Glutamatergic neuron (in vitro differentiated cells): Measurements from ENCODE around the gene BUD23. TPM values are rescaled to one million over a fixed set of nuclear protein-coding genes. Genes with fewer than 3 reads are reported as not detected.
"Not testable (repeated sequence)": the region's sequence is repeated elsewhere in the genome, so short reads cannot be mapped to it uniquely, and the experiment has no call there.

Experiments
- DNase-seq: peaks from one replicate; pipeline ENCODE4 v3.0.0; 2022
- H3K27ac Mint-ChIP-seq: one replicate; pipeline ENCODE4 v1.8.0; 2020; ENCODE audit warnings: mild to moderate bottlenecking, mixed read lengths, inconsistent platforms; ENCODE audit not compliant: unreplicated experiment
- H3K27me3 Mint-ChIP-seq: one replicate; pipeline ENCODE4 v1.8.0; 2020; ENCODE audit warnings: mild to moderate bottlenecking, moderate library complexity, mixed read lengths, inconsistent platforms; ENCODE audit not compliant: unreplicated experiment
- H3K36me3 Mint-ChIP-seq: one replicate; pipeline ENCODE4 v1.8.0; 2020; ENCODE audit warnings: mild to moderate bottlenecking, mixed read lengths, inconsistent platforms; ENCODE audit not compliant: unreplicated experiment
- H3K4me1 Mint-ChIP-seq: one replicate; pipeline ENCODE4 v1.8.0; 2020; ENCODE audit warnings: mild to moderate bottlenecking, low read depth, mixed read lengths, inconsistent platforms; ENCODE audit not compliant: unreplicated experiment
- H3K4me3 Mint-ChIP-seq: one replicate; pipeline ENCODE4 v1.8.0; 2020; ENCODE audit warnings: mild to moderate bottlenecking, mixed read lengths, inconsistent platforms; ENCODE audit not compliant: unreplicated experiment
- H3K9me3 Mint-ChIP-seq: one replicate; pipeline ENCODE4 v1.8.0; 2020; ENCODE audit warnings: mild to moderate bottlenecking, moderate library complexity, mixed read lengths, inconsistent platforms; ENCODE audit not compliant: unreplicated experiment
- CTCF ChIP-seq: fragments of 200-600 bp; sonication (generic); IDR thresholded peaks from one replicate; pipeline ENCODE4 v1.5.0; 2021; ENCODE audit not compliant: partially characterized antibody, unreplicated experiment
- total RNA-seq: library from RNA; stranded (reverse); fragmentation: NEBNext Ultra II Directional; extraction: Animal tissue kit (Norgen Biotek cat#: 25700); gene quantifications from one replicate; pipeline ENCODE4 v1.2.1, GENCODE V29; 2021; ENCODE audit not compliant: unreplicated experiment

Gene BUD23
- total RNA-seq, 1 donor from 2014 or later = 42.6 TPM

GRCh38 chr7:73647725-73648592 is 35.4 kb upstream of the BUD23 start:
- H3K36me3 Mint-ChIP-seq = no peaks in the 10 kb centered on the region
- H3K9me3 Mint-ChIP-seq = peaks cover 3% of the 10 kb centered on the region
- H3K4me1 Mint-ChIP-seq = no peaks in the 10 kb centered on the region
- no peak for TF ChIP-seq CTCF
- peak; percentile 34 for DNase-seq
- H3K27ac Mint-ChIP-seq = no peak overlapping the region
- peaks cover 24% of the 10 kb centered on the region for H3K27me3 Mint-ChIP-seq
- peak overlapping the region; percentile 74 for H3K4me3 Mint-ChIP-seq

GRCh38 chr7:73648593-73649332 is 34.6 kb upstream of the BUD23 start:
- no peaks in the 10 kb centered on the region for H3K4me1 Mint-ChIP-seq
- no peaks in the 10 kb centered on the region for H3K36me3 Mint-ChIP-seq
- no peak for DNase-seq
- no peak for TF ChIP-seq CTCF
- H3K27ac Mint-ChIP-seq = no peak overlapping the region
- peaks cover 24% of the 10 kb centered on the region for H3K27me3 Mint-ChIP-seq
- peak overlapping the region; percentile 74 for H3K4me3 Mint-ChIP-seq
- peaks cover 3% of the 10 kb centered on the region for H3K9me3 Mint-ChIP-seq

- Mint-ChIP-seq H3K36me3 (no peaks in the 10 kb centered on the region), H3K4me3 (no peak overlapping the region), H3K9me3 (peaks cover 3% of the 10 kb centered on the region), H3K4me1 (no peaks in the 10 kb centered on the region), H3K27ac (no peak overlapping the region), H3K27me3 (peaks cover 21% of the 10 kb centered on the region)
- TF ChIP-seq CTCF = no peak
- DNase-seq = no peak
These were observed 33.8 kb upstream of the BUD23 start for GRCh38 chr7:73649576-73649975.

GRCh38 chr7:73650524-73650923 is 32.9 kb upstream of the BUD23 start:
- TF ChIP-seq CTCF = no peak
- Mint-ChIP-seq H3K36me3 (peaks cover 7% of the 10 kb centered on the region), H3K27me3 (peaks cover 22% of the 10 kb centered on the region), H3K4me1 (no peaks in the 10 kb centered on the region), H3K27ac (no peak overlapping the region), H3K9me3 (peaks cover 5% of the 10 kb centered on the region), H3K4me3 (no peak overlapping the region)
- DNase-seq = no peak

GRCh38 chr7:73652541-73652949 is 30.9 kb upstream of the BUD23 start:
- Mint-ChIP-seq H3K4me3 (no peak overlapping the region), H3K27me3 (peaks cover 14% of the 10 kb centered on the region), H3K4me1 (no peaks in the 10 kb centered on the region), H3K27ac (no peak overlapping the region), H3K9me3 (peaks cover 5% of the 10 kb centered on the region), H3K36me3 (peaks cover 8% of the 10 kb centered on the region)
- no peak for DNase-seq
- no peak for TF ChIP-seq CTCF

- DNase-seq, H3K27me3 Mint-ChIP-seq, H3K4me3 Mint-ChIP-seq, H3K9me3 Mint-ChIP-seq, H3K27ac Mint-ChIP-seq, H3K36me3 Mint-ChIP-seq, H3K4me1 Mint-ChIP-seq: not testable (repeated sequence)
These were observed 28.1 kb upstream of the BUD23 start for GRCh38 chr7:73655309-73655708.
